AG09319 (cell line): ENCODE results near the gene SCYL2.
"Not testable (repeated sequence)": the region's sequence is repeated elsewhere in the genome, so short reads cannot be mapped to it uniquely, and the experiment has no call there.

Experiments used
- DNase-seq: peaks from one replicate; pipeline ENCODE4 v3.0.0-alpha.2; 2010; ENCODE audit warnings: low read depth; ENCODE audit errors: extremely low read depth
- CTCF ChIP-seq: IDR thresholded peaks from 2 replicates; pipeline ENCODE4 v1.5.1; 2011; ENCODE audit warnings: low read depth, mild to moderate bottlenecking, inconsistent platforms, low read length, moderate library complexity

The SCYL2 gene

DNA sequence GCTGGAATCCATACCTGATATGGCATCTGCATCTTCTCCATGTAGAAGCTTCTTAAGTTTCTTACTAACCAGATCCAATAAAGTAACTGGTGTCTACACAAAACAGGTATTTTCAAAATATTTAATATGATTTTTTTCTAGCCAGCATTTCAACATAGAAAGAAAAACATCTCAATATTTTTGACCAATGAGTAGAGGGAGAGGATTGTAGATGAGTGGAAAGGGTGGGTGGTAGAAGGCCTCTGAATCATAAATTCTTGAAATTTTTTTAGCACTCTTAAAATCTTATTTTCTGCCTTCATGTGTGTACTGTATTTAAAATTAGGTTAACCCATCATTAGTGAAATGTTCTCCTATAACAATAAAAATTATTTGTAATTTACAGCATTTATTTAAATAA lies 18.1 kb upstream of the SCYL2 start:
- no peak for DNase-seq
- TF ChIP-seq CTCF, result no peak

GRCh38 chr12:100249941-100250340 lies 17.0 kb upstream of the SCYL2 start:
- no peak for TF ChIP-seq CTCF
- no peak for DNase-seq

DNA sequence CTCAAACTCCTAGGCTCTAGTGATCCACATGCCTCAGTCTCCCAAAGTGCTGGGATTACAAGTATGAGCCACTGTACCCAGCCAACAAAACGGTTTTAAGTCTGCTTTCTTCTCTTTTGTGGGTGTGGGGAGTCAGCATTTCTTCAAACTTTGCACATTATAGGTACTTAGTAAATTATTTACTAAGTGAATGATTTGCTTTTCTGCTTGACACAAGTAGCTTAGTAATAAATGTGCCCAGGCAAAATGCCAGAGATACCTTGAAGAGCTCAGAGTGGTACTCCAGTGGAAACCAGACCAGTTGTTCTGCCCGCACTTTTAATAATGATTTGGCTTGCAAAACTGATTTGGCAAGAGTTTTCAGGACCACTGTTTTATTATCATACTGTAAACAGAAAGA lies 15.1 kb upstream of the SCYL2 start:
- no peak for DNase-seq
- no peak for TF ChIP-seq CTCF

DNA sequence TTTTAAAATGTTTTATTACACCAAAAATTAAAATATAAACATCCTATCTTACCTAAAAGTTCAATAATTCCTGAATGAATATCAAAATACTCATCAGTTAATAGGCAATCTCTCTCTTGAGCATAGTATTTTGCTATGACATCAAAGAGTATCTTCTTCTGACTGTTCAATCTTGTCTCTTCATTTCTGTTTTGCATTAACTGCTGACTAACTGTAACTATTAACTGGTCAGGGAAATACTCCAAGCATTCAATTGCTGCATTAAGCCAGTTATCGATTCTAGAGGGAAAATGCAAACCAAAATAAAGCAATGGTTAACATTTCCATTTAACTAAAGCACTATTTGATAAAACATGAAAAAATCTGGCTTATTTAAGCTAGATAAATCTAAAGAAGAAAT lies 13.5 kb upstream of the SCYL2 start:
- no peak for DNase-seq
- TF ChIP-seq CTCF, result no peak

DNA sequence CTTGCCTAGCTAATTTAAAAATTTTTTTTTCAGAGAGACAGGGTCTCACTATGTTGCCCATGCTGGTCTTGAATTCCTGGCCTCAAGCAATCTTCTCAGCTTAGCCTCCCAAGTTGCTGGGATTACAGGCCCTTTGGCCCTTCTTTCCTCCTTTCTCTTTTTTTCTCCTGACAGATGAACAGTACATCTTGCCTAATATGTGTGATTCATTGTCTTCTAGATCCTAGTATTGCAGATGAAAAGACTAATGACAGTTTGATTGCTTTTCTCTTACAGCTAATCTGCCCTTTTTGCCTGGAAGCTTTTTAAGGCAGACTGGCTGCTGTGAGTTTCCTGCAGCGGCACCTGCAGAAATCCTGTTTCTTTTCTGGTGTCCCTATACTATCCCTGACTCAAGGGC lies 12.1 kb upstream of the SCYL2 start:
- TF ChIP-seq CTCF, result no peak
- DNase-seq, result no peak

DNA sequence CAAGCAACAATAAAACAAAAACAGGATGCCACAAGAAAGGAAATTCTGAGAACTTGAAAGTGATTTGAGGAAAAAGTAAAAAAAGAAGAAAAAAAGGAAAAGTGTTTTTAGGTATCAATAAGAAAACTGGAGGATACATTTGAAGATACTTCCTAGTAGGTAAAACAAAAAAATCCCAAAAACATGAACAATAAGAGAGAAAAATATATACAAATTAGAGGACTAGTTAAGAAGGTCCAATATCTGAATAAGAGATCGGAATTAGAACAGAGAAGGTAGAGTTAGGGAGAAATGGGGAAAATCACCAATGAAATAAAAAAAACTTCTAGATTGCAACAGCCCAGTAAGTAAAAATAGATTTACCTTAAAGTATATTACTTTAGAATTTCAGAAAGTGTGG lies 8.8 kb upstream of the SCYL2 start:
- no peak for DNase-seq
- TF ChIP-seq CTCF, result no peak

GRCh38 chr12:100263131-100263530 lies 3.8 kb upstream of the SCYL2 start:
- DNase-seq, result no peak

GRCh38 chr12:100265107-100265506 lies 1.9 kb upstream of the SCYL2 start:
- DNase-seq, result not testable (repeated sequence)

More at GRCh38 chr12:100263131-100263530, 3.8 kb upstream of the SCYL2 start:
- TF ChIP-seq CTCF, result no peak
